HEK293 (cell line): ENCODE results near the gene FBXO3.

Experiments
- CTCF ChIA-PET: fragments of 350-600 bp; formaldehyde crosslinking; extraction: SDS; loops from one replicate; lab custom pipeline; 2021; ENCODE audit warnings: antibody characterized with exemption; lab: Yijun Ruan, JAX
- POLR2A ChIA-PET: fragments of 300-600 bp; formaldehyde crosslinking; extraction: SDS; loops from one replicate; lab custom pipeline; 2020; ENCODE audit warnings: antibody characterized with exemption, inconsistent platforms; lab: Yijun Ruan, JAX
- H3K27ac ChIP-seq: fragments of 200-500 bp; sonication (Bioruptor generic); 2 replicates; pipeline ENCODE4 v1.5.1; 2014; ENCODE audit warnings: low read depth, low read length, control low read depth, inconsistent platforms; ENCODE audit errors: extremely low read depth
- H3K36me3 ChIP-seq, 2 experiments: fragments of 200-500 bp in 1 of 2; sonication (Bioruptor generic) in 1 of 2; 1 replicate in 1 of 2; 2 replicates in 1 of 2; pipeline ENCODE4 v1.5.1; 2014 to 2017; ENCODE audit warnings: inconsistent platforms in 2 of 2, low read length in 2 of 2; ENCODE audit not compliant: control insufficient read depth in 2 of 2, insufficient read depth in 1 of 2
- H3K4me1 ChIP-seq: fragments of 200-500 bp; sonication (Bioruptor generic); 2 replicates; pipeline ENCODE4 v1.5.1; 2014; ENCODE audit warnings: mild to moderate bottlenecking, low read length, inconsistent platforms; ENCODE audit not compliant: control insufficient read depth, insufficient read depth
- H3K4me3 ChIP-seq: 2 replicates; pipeline ENCODE4 v1.5.1; 2011; ENCODE audit warnings: low read depth, mild to moderate bottlenecking, control low read depth, low read length, moderate library complexity
- H3K9me3 ChIP-seq: fragments of 200-500 bp; sonication (Bioruptor generic); 2 replicates; pipeline ENCODE4 v1.5.1; 2014; ENCODE audit warnings: low read depth, low read length, inconsistent platforms; ENCODE audit not compliant: control insufficient read depth, insufficient read depth
- ZBTB7A ChIP-seq: fragments of 450-650 bp; formaldehyde crosslinking; IDR thresholded peaks from 2 replicates; pipeline ENCODE4 v1.5.1; 2016; ENCODE audit warnings: low read depth, missing biosample characterization, missing genetic modification characterization
- ZNF174 ChIP-seq: fragments of 450-650 bp; formaldehyde crosslinking; IDR thresholded peaks from 2 replicates; pipeline ENCODE4 v1.5.0; 2017; ENCODE audit warnings: missing biosample characterization, mild to moderate bottlenecking, missing genetic modification characterization
- ZNF26 ChIP-seq: fragments of 450-650 bp; formaldehyde crosslinking; IDR thresholded peaks from 2 replicates; pipeline ENCODE4 v1.5.1; 2016; ENCODE audit warnings: missing biosample characterization, missing genetic modification characterization
- ZNF280C ChIP-seq: fragments of 450-650 bp; formaldehyde crosslinking; IDR thresholded peaks from 2 replicates; pipeline ENCODE4 v1.5.1; 2016; ENCODE audit warnings: missing biosample characterization, missing genetic modification characterization
- ZNF585B ChIP-seq: fragments of 450-650 bp; formaldehyde crosslinking; IDR thresholded peaks from 2 replicates; pipeline ENCODE4 v1.5.1; 2016; ENCODE audit warnings: missing biosample characterization, missing genetic modification characterization
- ZNF600 ChIP-seq: fragments of 450-650 bp; formaldehyde crosslinking; IDR thresholded peaks from 2 replicates; pipeline ENCODE4 v1.5.1; 2016; ENCODE audit warnings: missing biosample characterization, missing genetic modification characterization
- ZNF626 ChIP-seq: fragments of 450-650 bp; sonication (Bioruptor Pico); formaldehyde crosslinking; IDR thresholded peaks from 2 replicates; pipeline ENCODE4 v1.5.1; 2018; ENCODE audit warnings: missing biosample characterization, missing genetic modification characterization, inconsistent platforms
- ZNF645 ChIP-seq: fragments of 450-650 bp; formaldehyde crosslinking; IDR thresholded peaks from 2 replicates; pipeline ENCODE4; 2016; ENCODE audit warnings: missing biosample characterization, missing genetic modification characterization
- ZNF654 ChIP-seq: fragments of 450-650 bp; formaldehyde crosslinking; IDR thresholded peaks from 2 replicates; pipeline ENCODE4 v1.5.1; 2016; ENCODE audit warnings: low read depth, missing biosample characterization, missing genetic modification characterization
- ZNF747 ChIP-seq: fragments of 450-650 bp; formaldehyde crosslinking; IDR thresholded peaks from 2 replicates; pipeline ENCODE4 v1.5.1; 2016; ENCODE audit warnings: missing biosample characterization, missing genetic modification characterization

Gene FBXO3

GRCh38 chr11:33719587-33719986 is 54.7 kb downstream of the FBXO3 start (continued):
- TF ChIP-seq ZNF280C = no peak

GRCh38 chr11:33718440-33718839 is 55.9 kb downstream of the FBXO3 start:
- ChIA-PET POLR2A (no interaction called here), CTCF (interaction anchor here (1.3 kb wide), 1 partner anchor 10 kb away, joined by 4 read pairs; no protein-coding TSS in a partner anchor)
- Histone ChIP-seq H3K27ac (no peak overlapping the region), H3K36me3 (peaks cover 0 to 75% of the 10 kb centered on the region in 2 experiments; a peak in 2 of 3 replicates), H3K9me3 (no peaks in the 10 kb centered on the region), H3K4me3 (no peak overlapping the region), H3K4me1 (peaks cover under 1% of the 10 kb centered on the region)
- TF ChIP-seq ZNF600 (tag by site-specific recombination) (no peak), ZNF585B (tag by site-specific recombination) (no peak)

GRCh38 chr11:33716243-33716642 is 58.1 kb downstream of the FBXO3 start:
- peaks cover 0 to 78% of the 10 kb centered on the region in 2 experiments; a peak in 2 of 3 replicates for H3K36me3 ChIP-seq
- POLR2A ChIA-PET = interaction anchor here (1.1 to 2.1 kb wide), 3 partner anchors 9 to 20 kb away, joined by 3 to 26 read pairs (median 3); partner anchors contain the start of gene CD59
- no peaks in the 10 kb centered on the region for H3K9me3 ChIP-seq
- no peak overlapping the region for H3K4me3 ChIP-seq
- H3K4me1 ChIP-seq = no peaks in the 10 kb centered on the region
- H3K27ac ChIP-seq = no peak overlapping the region
- no peak for TF ChIP-seq ZNF645 (tag by site-specific recombination)
- TF ChIP-seq ZNF654 (tag by site-specific recombination) = peak; percentile 45
- CTCF ChIA-PET = interaction anchor here (0.6 to 4.8 kb wide), 13 partner anchors 8 to 280 kb away, joined by 3 to 40 read pairs (median 5); partner anchors contain the start of gene CD59

GRCh38 chr11:33713856-33714398 is 60.4 kb downstream of the FBXO3 start:
- Histone ChIP-seq H3K4me1 (no peaks in the 10 kb centered on the region), H3K27ac (no peak overlapping the region), H3K4me3 (no peak overlapping the region), H3K9me3 (no peaks in the 10 kb centered on the region), H3K36me3 (peaks cover 0 to 78% of the 10 kb centered on the region in 2 experiments; a peak in 2 of 3 replicates)
- TF ChIP-seq ZNF174 = no peak
- TF ChIP-seq ZNF626 (tag by site-specific recombination) = no peak
- no peak for TF ChIP-seq ZBTB7A (tag by site-specific recombination)
- no peak for TF ChIP-seq ZNF747
- no peak for TF ChIP-seq ZNF26
- ChIA-PET CTCF (interaction anchor here (0.5 to 4.8 kb wide), 6 partner anchors 12 to 1378 kb away, joined by 3 to 40 read pairs (median 19); no protein-coding TSS in a partner anchor), POLR2A (interaction anchor here (1.3 kb wide), 1 partner anchor 22 kb away, joined by 3 read pairs; the partner anchor contains the start of gene CD59)
